T47D (cell line): ENCODE measurements around the gene CHM.

ENCODE experiments used
- DNase-seq, 2 experiments: peaks; one replicate each; pipeline versions ENCODE4 v3.0.0 to v3.0.0-alpha.2; 2011 to 2012; ENCODE audit warnings: low read depth in 1 of 2, low spot score in 1 of 2
- JUND ChIP-seq: IDR thresholded peaks from 2 replicates; pipeline ENCODE4 v1.6.1; 2012; ENCODE audit warnings: low read depth
- in situ Hi-C: cut with HindIII; loops from 2 replicates; pipeline ENCODE4 v1.10.0; 2016; ENCODE audit warnings: low sequenced_read_pairs, low pct_unique_long_range_greater_than_20kb

Gene CHM

GRCh38 chrX:85859426-85859825 lies 187.9 kb downstream of the CHM start:
- no peak for TF ChIP-seq JUND
- in situ Hi-C loops = no loop called here
- DNase-seq = no peak

DNA sequence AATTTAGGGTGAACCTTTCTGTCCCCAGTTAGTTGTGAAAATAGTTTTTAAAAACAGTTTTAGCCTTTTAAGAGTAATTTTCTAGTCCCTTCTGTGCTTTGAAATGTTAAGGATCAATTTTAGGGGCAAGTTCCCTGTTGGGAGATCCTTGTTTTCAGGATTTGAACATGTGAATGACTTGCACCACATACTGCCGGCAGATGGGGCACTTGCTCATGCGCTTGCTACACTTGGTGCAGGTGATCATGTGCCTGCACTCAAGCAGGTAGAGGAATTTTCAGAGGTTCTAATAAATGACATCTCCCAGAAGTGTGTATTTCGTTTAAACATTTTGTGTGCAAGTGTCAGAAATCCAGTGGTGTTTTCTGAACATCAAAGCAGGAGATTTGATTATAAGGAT lies 195.9 kb downstream of the CHM start:
- in situ Hi-C loops = no loop called here
- no peak for TF ChIP-seq JUND
- peak; percentile 0 to 46 for DNase-seq

DNA sequence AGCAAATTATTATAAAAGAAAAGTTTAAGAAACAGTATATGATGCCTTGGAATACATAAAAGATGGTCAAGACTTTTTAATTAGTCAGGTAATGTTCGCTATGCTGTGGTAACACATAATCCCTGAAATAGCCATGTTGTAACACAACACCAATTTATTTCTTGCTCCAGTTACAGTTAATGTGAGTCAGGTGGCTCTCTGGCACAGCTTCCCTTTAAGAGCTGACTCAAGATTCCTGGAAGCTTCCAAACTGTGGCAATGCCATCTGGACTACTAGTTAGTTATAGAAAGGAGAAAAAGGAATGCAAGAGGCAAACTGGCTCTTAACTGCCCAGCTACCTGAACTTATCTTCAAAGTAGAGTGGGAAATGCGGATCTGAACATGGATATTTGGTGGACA lies 210.5 kb downstream of the CHM start:
- in situ Hi-C loops = no loop called here
- DNase-seq = no peak
- TF ChIP-seq JUND = no peak

DNA sequence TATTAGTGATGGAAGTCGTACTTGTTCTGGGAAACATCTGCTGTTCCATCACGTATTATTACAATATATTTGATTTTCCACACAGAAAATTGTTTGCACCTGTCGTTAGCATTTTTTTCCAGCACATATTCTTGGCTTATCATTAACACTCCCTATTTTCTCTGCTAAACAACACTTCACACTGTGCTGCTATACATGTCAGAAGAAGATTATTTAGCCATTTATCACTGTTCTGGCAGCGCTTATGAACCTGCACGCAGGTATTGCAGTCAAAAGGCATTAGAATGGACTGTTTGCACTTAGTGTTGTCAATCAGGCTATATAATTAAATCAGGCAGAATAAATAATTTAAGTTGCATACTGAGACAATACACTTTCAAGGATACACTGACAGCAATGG lies 218.6 kb downstream of the CHM start:
- TF ChIP-seq JUND = no peak
- DNase-seq = no peak
- in situ Hi-C loops = no loop called here

DNA sequence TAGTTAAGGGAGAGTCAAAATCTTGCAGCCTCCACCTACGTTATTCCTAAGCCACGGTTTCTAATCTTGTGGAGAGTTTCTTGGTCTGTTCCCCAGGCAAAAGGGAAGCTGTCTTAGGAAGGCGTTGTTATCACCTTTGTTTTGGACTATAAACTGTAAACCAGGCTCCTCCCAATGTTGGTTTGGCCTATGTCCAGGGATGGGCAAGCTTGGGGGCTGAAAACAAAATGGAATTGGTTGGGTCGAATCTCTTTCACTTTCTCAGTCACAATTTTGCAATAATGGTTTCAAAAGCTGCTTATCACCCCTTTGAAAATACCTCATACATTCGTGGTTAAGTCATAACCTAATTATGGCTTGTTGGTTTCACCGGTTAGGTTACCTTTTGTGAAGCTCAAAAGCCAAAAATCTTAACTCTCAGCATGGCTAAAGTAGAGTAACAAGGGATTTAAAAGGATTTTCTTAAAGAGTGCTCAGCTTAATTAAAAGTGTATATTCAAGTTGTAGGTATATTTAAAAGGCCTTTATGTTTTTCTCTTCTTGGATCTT lies 232.1 kb downstream of the CHM start:
- in situ Hi-C loops = no loop called here
- TF ChIP-seq JUND = no peak
- no peak for DNase-seq
